Thoracic aorta (tissue), 2 donors: ENCODE data around the gene KNSTRN. TPM values are rescaled to one million over a fixed set of nuclear protein-coding genes. Genes with fewer than 3 reads are reported as not detected.
A peak's percentile ranks its signal among the peaks of the same experiment; 100 is the strongest.

Experiments used
- ATAC-seq: fragments of 150-250 bp; one replicate; pipeline ENCODE4 v1.8.0; 2017; ENCODE audit warnings: low read depth; ENCODE audit not compliant: insufficient number of reproducible peaks, low FRiP score
- DNase-seq: peaks from one replicate; pipeline ENCODE4 v3.0.0-alpha.2; 2020; ENCODE audit warnings: low spot score
- H3K27ac ChIP-seq, 2 donors: fragments of 200-600 bp; sonication (generic); 1 replicate in 1 of 2; 2 replicates in 1 of 2; pipeline ENCODE4 v1.5.1; 2016; ENCODE audit warnings: mild to moderate bottlenecking in 2 of 2, moderate library complexity in 2 of 2
- H3K27me3 ChIP-seq: fragments of 200-600 bp; sonication (generic); replicated peaks from 2 replicates; pipeline ENCODE4 v1.6.0; 2016; ENCODE audit warnings: mild to moderate bottlenecking; ENCODE audit not compliant: insufficient read depth
- H3K36me3 ChIP-seq: fragments of 200-600 bp; sonication (generic); one replicate; pipeline ENCODE4 v1.5.1; 2016
- H3K4me1 ChIP-seq, 2 donors: fragments of 200-600 bp; sonication (generic); 1 replicate in 1 of 2; 2 replicates in 1 of 2; pipeline versions ENCODE4 v1.5.1 to v1.6.0; 2016; ENCODE audit warnings: low read depth in 2 of 2, mild to moderate bottlenecking in 1 of 2; ENCODE audit not compliant: control insufficient read depth in 1 of 2
- H3K4me3 ChIP-seq: fragments of 200-600 bp; sonication (generic); 2 replicates; pipeline ENCODE4 v1.5.1; 2016; ENCODE audit warnings: mild to moderate bottlenecking
- H3K9me3 ChIP-seq: fragments of 200-600 bp; sonication (generic); 2 replicates; pipeline ENCODE4 v1.5.1; 2016
- CTCF ChIP-seq: fragments of 200-600 bp; sonication (generic); IDR thresholded peaks from one replicate; pipeline ENCODE4 v1.5.1; 2019; ENCODE audit warnings: antibody characterized with exemption
- total RNA-seq, 2 donors: library from RNA; depleted of rRNA; stranded (reverse); fragments of >200 nt; gene quantifications; one replicate each; pipeline versions ENCODE4 v1.1.0 to v1.2.3, GENCODE V29; 2016

Gene KNSTRN
- total RNA-seq, 2 donors from 2014 or later: 4.5 to 5.8 TPM

- peaks cover 5 to 28% of the 10 kb centered on the region in 2 donors for H3K4me1 ChIP-seq
- no peaks in the 10 kb centered on the region for H3K9me3 ChIP-seq
- DNase-seq (no peak), ATAC-seq (no peak)
- no peaks in the 10 kb centered on the region for H3K36me3 ChIP-seq
- H3K27me3 ChIP-seq: no peaks in the 10 kb centered on the region
- TF ChIP-seq CTCF: no peak
- no peak overlapping the region for H3K27ac ChIP-seq
- H3K4me3 ChIP-seq: no peak overlapping the region
Observed at GRCh38 chr15:40364251-40364650, 18.3 kb upstream of the KNSTRN start.

- Histone ChIP-seq H3K4me3 (no peak overlapping the region), H3K27me3 (no peaks in the 10 kb centered on the region), H3K36me3 (no peaks in the 10 kb centered on the region), H3K4me1 (peaks cover 5 to 28% of the 10 kb centered on the region in 2 donors), H3K27ac (no peak overlapping the region), H3K9me3 (no peaks in the 10 kb centered on the region)
- ATAC-seq: no peak
- no peak for TF ChIP-seq CTCF
- no peak for DNase-seq
Observed at GRCh38 chr15:40365016-40365415, 17.5 kb upstream of the KNSTRN start.

GRCh38 chr15:40365624-40366456, 16.7 kb upstream of the KNSTRN start:
- TF ChIP-seq CTCF: no peak
- no peak for ATAC-seq
- Histone ChIP-seq H3K4me1 (peaks cover 5 to 28% of the 10 kb centered on the region in 2 donors), H3K9me3 (no peaks in the 10 kb centered on the region), H3K36me3 (no peaks in the 10 kb centered on the region), H3K27me3 (no peaks in the 10 kb centered on the region), H3K4me3 (no peak overlapping the region), H3K27ac (no peak overlapping the region)
- no peak for DNase-seq

- ATAC-seq (no peak), DNase-seq (no peak)
- H3K27ac ChIP-seq: no peak overlapping the region
- H3K4me1 ChIP-seq: peaks cover 5 to 28% of the 10 kb centered on the region in 2 donors
- no peaks in the 10 kb centered on the region for H3K36me3 ChIP-seq
- no peaks in the 10 kb centered on the region for H3K9me3 ChIP-seq
- no peak for TF ChIP-seq CTCF
- no peaks in the 10 kb centered on the region for H3K27me3 ChIP-seq
- no peak overlapping the region for H3K4me3 ChIP-seq
Observed at GRCh38 chr15:40366457-40367370, 15.8 kb upstream of the KNSTRN start.

GRCh38 chr15:40367371-40367685, 15.2 kb upstream of the KNSTRN start:
- no peaks in the 10 kb centered on the region for H3K36me3 ChIP-seq
- no peaks in the 10 kb centered on the region for H3K27me3 ChIP-seq
- H3K4me1 ChIP-seq: peaks cover 5 to 28% of the 10 kb centered on the region in 2 donors
- no peak for TF ChIP-seq CTCF
- no peak overlapping the region for H3K27ac ChIP-seq
- ATAC-seq (no peak), DNase-seq (no peak)
- H3K9me3 ChIP-seq: no peaks in the 10 kb centered on the region
- H3K4me3 ChIP-seq: peak overlapping the region; percentile 63
